NCI-H524 (cell line): ENCODE data around the gene INHBB.
"Not testable (repeated sequence)": the region's sequence is repeated elsewhere in the genome, so short reads cannot be mapped to it uniquely, and the experiment has no call there.

Source experiments
- DNase-seq, 2 experiments: peaks; one replicate each; lab custom pipeline; 2025; lab: John Stamatoyannopoulos, UW

INHBB gene

GRCh38 chr2:120316071-120316470, 29.9 kb upstream of the INHBB start:
- no peak for DNase-seq

- DNase-seq, result no peak
Observed at GRCh38 chr2:120316528-120317179, 29.3 kb upstream of the INHBB start.

GRCh38 chr2:120317180-120317533, 28.8 kb upstream of the INHBB start:
- no peak for DNase-seq

- DNase-seq, result no peak
Observed at GRCh38 chr2:120317916-120318315, 28.0 kb upstream of the INHBB start.

GRCh38 chr2:120318626-120319025, 27.3 kb upstream of the INHBB start:
- DNase-seq, result no peak

GRCh38 chr2:120319123-120319522, 26.8 kb upstream of the INHBB start:
- DNase-seq, result no peak

GRCh38 chr2:120319686-120320317, 26.1 kb upstream of the INHBB start:
- DNase-seq, result no peak

- peak in 1 of 2 experiments; percentile 49 for DNase-seq
Observed at GRCh38 chr2:120320318-120320851, 25.6 kb upstream of the INHBB start.

GRCh38 chr2:120320887-120321556, 24.9 kb upstream of the INHBB start:
- DNase-seq, result not testable (repeated sequence)

GRCh38 chr2:120321721-120322284, 24.1 kb upstream of the INHBB start:
- DNase-seq, result no peak

GRCh38 chr2:120322329-120322728, 23.6 kb upstream of the INHBB start:
- DNase-seq, result no peak

- DNase-seq, result no peak
Observed at GRCh38 chr2:120323214-120323613, 22.7 kb upstream of the INHBB start.

- DNase-seq, result peak in 1 of 2 experiments; percentile 5
Observed at GRCh38 chr2:120323807-120324399, 22.0 kb upstream of the INHBB start.

GRCh38 chr2:120324933-120325332, 21.0 kb upstream of the INHBB start:
- DNase-seq, result no peak

- no peak for DNase-seq
Observed at GRCh38 chr2:120326066-120326465, 19.9 kb upstream of the INHBB start.

- peak in 1 of 2 experiments; percentile 24 for DNase-seq
Observed at GRCh38 chr2:120330946-120331822, 14.8 kb upstream of the INHBB start.

GRCh38 chr2:120331903-120332302, 14.0 kb upstream of the INHBB start:
- DNase-seq, result no peak

- DNase-seq, result no peak
Observed at GRCh38 chr2:120332384-120332783, 13.6 kb upstream of the INHBB start.

GRCh38 chr2:120334068-120334467, 11.9 kb upstream of the INHBB start:
- DNase-seq, result no peak

GRCh38 chr2:120336749-120337148, 9.2 kb upstream of the INHBB start:
- DNase-seq, result no peak

GRCh38 chr2:120338015-120338414, 7.9 kb upstream of the INHBB start:
- DNase-seq, result no peak
